GM12891 (cell line): Measurements from ENCODE around the gene MAP7D1.

ENCODE experiments used
- DNase-seq: peaks from one replicate; pipeline ENCODE4 v3.0.0; 2011; ENCODE audit warnings: low spot score; ENCODE audit not compliant: insufficient read length
- FAIRE-seq: peaks from 2 replicates; lab custom pipeline; 2011; peaks lifted over from hg19 to GRCh38; lab: Jason Lieb, UNC
- PAX5 ChIP-seq: IDR thresholded peaks from 2 replicates; pipeline ENCODE4 v1.6.1; 2011; ENCODE audit warnings: low read length, moderate library complexity, mild to moderate bottlenecking; ENCODE audit not compliant: insufficient read depth, severe bottlenecking
- POLR2A ChIP-seq: IDR thresholded peaks from 2 replicates; pipeline ENCODE4 v1.6.1; 2011; ENCODE audit warnings: low read depth, low read length, control low read depth
- POLR2AphosphoS5 ChIP-seq: IDR thresholded peaks from 2 replicates; pipeline ENCODE4 v1.6.1; 2011; ENCODE audit warnings: low read depth, low read length, control low read depth
- POU2F2 ChIP-seq: IDR thresholded peaks from 2 replicates; pipeline ENCODE4 v1.6.1; 2011; ENCODE audit warnings: low read depth, mild to moderate bottlenecking, control low read depth, low read length, moderate library complexity
- SPI1 ChIP-seq: IDR thresholded peaks from 2 replicates; pipeline ENCODE4 v1.6.1; 2011; ENCODE audit warnings: low read depth, low read length, control low read depth
- TAF1 ChIP-seq: IDR thresholded peaks from 2 replicates; pipeline ENCODE4 v1.6.1; 2011; ENCODE audit warnings: low read depth, low read length, control low read depth

The MAP7D1 gene

GRCh38 chr1:36159614-36160387 is 3.8 kb downstream of the MAP7D1 start:
- FAIRE-seq (no peak), DNase-seq (no peak)
- TF ChIP-seq PAX5 (no peak), POLR2AphosphoS5 (peak; percentile 20), POU2F2 (peak; percentile 88), SPI1 (no peak), TAF1 (no peak), POLR2A (no peak; the same call in 1 of the 2 replicates)

DNA sequence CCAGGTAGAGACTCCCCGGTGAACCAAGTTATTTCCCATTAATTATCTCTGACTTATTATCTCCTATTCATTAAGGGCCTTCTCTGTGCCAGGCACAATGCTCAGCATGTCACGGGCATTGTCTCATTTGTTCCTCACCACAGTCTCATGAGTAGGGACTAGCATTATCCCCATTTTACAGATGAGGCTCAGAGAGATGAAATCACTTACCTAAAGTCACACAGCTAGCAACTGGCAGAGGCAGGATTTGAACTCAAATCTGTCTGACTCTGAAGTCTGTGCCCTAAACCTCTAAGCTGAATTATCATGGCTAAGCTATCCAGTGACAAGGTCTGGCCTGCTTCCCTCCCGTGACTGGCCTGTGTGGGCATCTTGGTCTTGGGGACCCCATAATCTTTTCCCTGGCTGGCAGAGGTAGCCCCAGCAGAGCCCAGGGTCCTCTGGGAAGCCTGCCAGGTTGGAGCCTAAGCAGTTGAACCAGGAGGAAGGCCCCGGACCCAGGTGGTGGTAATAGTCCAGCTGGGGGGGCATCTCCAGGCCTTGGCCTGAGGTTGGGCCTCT is 4.5 kb downstream of the MAP7D1 start:
- FAIRE-seq (no peak), DNase-seq (no peak)
- no peak for TF ChIP-seq POLR2A
- no peak for TF ChIP-seq TAF1
- no peak for TF ChIP-seq PAX5
- no peak for TF ChIP-seq SPI1
- TF ChIP-seq POLR2AphosphoS5: no peak

DNA sequence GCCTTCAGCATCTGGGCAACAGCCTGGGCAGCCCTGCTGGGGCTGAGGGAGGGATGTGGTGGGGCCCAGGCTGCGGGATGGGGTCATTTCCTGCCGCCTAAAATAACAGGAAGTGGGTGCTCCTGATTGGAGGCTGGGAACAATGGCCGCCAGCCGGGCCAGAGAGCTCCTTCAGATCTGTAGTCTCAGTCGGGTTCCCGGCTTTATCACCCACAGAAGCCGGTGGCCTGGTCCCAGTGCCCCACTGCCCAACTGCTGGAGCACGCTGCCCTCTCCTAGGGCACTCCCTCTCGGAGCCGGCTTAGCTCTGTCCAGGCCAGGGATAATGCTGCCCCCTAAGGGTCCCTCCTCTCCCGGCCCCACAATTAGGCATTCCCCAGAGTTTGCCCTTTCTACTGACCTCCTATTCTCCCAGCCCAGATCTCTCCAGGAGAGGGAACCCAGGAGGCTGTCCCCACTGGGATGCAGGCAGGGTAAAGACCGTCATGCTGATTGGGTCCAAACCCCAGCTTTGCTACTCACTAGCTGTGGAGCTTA is 5.1 kb downstream of the MAP7D1 start:
- FAIRE-seq (peak; percentile 86), DNase-seq (no peak)
- TF ChIP-seq TAF1 (peak; percentile 93), POLR2AphosphoS5 (peak; percentile 84), POLR2A (peak; percentile 83), SPI1 (peak; percentile 90), PAX5 (no peak)

DNA sequence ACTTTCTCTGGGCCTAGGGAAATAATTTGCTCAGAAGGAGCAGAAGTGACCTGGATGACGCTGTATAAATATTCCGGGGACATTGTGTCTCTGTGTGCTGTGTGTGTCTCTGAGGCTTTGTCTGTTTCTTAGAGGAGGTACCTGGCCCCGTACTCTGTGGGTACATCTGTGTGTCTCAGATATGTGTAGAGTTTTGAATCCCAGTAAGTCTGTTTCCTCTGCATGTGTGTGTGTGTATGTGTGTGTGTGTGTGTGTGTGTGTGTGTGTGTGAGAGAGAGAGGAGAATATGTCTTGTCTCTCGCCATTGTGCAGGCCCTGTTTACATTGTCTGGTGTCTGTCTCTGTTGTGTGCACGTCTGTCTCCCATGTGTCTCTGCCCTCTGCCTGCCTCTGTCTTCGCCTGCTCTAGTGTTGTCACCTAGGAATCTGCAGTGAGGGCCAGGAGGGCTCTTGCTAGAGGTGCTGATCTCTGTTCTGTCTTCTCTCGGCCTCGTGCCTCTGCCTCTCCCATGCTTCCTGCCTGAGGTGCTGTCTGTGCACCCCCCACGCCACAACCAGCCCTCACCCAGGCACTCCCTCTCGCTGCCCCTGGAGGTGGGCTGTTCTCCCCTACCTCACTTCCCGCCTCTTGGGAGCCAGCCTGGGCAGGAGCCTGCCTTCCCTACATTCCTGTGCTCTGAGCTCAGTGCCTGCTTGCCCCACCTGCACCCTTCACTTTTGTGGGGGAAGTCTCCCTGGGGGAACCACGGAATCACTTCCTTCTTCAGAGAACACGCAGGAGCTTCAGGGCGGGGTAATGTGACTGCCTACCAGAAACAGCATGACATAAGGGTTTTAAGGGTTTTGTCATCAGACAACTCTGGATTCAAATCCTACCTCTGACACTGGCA is 5.9 kb downstream of the MAP7D1 start:
- peak; percentile 74 for FAIRE-seq
- TF ChIP-seq PAX5 (no peak), SPI1 (peak; percentile 86), POU2F2 (peak; percentile 15), TAF1 (no peak; the same call in 1 of the 2 replicates), POLR2A (no peak), POLR2AphosphoS5 (peak; percentile 40; the same call in 1 of the 2 replicates)
- DNase-seq: no peak

DNA sequence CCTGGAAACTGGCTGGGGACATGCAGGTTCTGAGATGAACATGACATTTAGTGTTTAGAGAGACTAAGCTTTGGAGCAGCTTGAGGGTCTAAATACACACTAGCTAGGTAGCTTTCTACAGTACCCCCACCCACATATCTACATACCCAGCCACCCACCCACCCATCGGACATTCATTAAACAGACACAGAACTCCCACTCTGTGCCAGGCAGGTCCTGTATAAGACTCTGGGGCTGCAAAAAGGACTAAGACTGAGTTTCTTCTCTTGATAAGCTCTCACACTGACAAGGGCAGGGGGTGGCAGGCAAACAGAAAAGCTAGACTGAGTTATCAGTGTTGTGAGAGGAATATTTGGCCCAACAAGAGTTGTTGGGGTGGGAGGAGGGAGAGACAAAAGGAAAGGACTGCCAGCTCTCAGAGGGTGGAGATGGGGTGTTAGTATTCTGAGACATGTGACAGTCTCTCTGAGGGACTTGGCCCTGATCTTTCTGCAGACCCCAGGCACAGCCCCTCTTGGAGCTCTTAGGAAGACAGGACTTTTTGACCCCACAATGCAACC is 6.8 kb downstream of the MAP7D1 start:
- no peak for TF ChIP-seq TAF1
- TF ChIP-seq POLR2AphosphoS5: no peak
- TF ChIP-seq POU2F2: no peak
- no peak for TF ChIP-seq POLR2A
- no peak for TF ChIP-seq SPI1
- TF ChIP-seq PAX5: no peak
- no peak for FAIRE-seq
- DNase-seq: no peak

GRCh38 chr1:36163426-36163825 is 7.5 kb downstream of the MAP7D1 start:
- TF ChIP-seq TAF1 (no peak), PAX5 (no peak), SPI1 (no peak), POU2F2 (no peak), POLR2A (no peak), POLR2AphosphoS5 (no peak)
- FAIRE-seq: no peak
- DNase-seq: no peak

DNA sequence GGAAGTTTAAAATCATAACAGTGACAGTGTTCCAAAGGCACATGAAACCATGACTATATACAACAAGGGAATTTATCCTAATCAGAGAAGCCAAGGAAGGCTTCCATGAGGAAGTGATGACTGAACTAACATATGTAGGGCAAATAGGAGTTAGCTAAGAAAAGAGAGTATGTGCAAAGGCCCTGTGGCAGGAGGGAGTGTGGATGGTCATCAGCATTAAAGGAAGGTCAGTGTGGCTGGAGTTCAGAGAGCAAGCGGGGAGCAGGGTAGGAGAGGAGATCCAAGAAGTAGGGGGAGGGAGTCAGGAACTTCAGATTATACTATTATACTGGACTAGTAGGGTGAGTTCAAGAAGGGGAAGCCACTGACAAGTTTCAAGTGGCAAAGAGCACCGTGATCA is 8.4 kb downstream of the MAP7D1 start:
- FAIRE-seq (no peak), DNase-seq (no peak)
- no peak for TF ChIP-seq TAF1
- no peak for TF ChIP-seq POU2F2
- no peak for TF ChIP-seq POLR2A
- no peak for TF ChIP-seq POLR2AphosphoS5
- no peak for TF ChIP-seq PAX5
- no peak; the same call in 1 of the 2 replicates for TF ChIP-seq SPI1

GRCh38 chr1:36165145-36165544 is 9.2 kb downstream of the MAP7D1 start:
- DNase-seq (no peak), FAIRE-seq (no peak)
- TF ChIP-seq POLR2A (no peak), TAF1 (no peak), POU2F2 (no peak), POLR2AphosphoS5 (no peak)

GRCh38 chr1:36166136-36166535 is 10.2 kb downstream of the MAP7D1 start:
- TF ChIP-seq SPI1: no peak
- no peak for TF ChIP-seq POLR2A
- TF ChIP-seq PAX5: no peak
- TF ChIP-seq POLR2AphosphoS5: no peak
- no peak for TF ChIP-seq TAF1
- no peak for TF ChIP-seq POU2F2

More at GRCh38 chr1:36166136-36166535, 10.2 kb downstream of the MAP7D1 start:
- FAIRE-seq (no peak), DNase-seq (no peak)
